NCI-H1092 treated with DMSO at 0.1 percent for 48 hours (cell line): Measurements from ENCODE around the gene EMC9.
"Not testable (repeated sequence)": the region's sequence is repeated elsewhere in the genome, so short reads cannot be mapped to it uniquely, and the experiment has no call there.

ENCODE experiments used
- DNase-seq: peaks from one replicate; lab custom pipeline; 2025; lab: John Stamatoyannopoulos, UW

EMC9 gene

GRCh38 chr14:24108336-24108874, 33.0 kb downstream of the EMC9 start:
- no peak for DNase-seq

GRCh38 chr14:24106672-24107271, 34.6 kb downstream of the EMC9 start:
- DNase-seq = no peak

DNA sequence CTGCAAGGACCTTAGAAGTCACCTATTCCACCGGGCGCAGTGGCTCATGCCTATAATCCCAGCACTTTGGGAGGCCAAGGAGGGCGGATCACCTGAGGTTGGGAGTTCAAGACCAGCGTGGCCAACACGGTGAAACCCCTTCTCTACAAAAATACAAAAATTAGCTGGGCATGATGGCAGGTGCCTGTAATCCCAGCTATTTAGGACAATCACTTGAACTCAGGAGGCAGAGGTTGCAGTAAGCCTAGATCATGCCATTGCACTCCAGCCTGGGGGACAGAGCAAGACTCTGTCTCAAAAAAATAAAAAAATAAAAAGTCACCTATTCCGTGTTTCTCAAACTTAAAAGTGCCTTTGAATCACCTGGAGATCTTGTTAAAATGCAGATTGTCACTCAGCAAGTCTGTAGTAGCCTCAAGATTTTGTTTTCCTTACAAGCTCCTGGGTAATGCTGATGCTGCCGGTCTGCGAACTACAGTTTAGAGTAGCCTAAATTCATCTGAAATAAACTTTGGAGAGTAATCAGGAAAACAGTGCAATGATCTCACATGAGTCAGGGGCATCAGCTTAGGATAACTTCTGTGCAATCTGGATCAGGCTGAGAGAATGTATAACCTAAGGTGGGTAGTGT, 35.7 kb downstream of the EMC9 start:
- not testable (repeated sequence) for DNase-seq

- no peak for DNase-seq
Observed at GRCh38 chr14:24103451-24103850, 37.9 kb downstream of the EMC9 start.

DNA sequence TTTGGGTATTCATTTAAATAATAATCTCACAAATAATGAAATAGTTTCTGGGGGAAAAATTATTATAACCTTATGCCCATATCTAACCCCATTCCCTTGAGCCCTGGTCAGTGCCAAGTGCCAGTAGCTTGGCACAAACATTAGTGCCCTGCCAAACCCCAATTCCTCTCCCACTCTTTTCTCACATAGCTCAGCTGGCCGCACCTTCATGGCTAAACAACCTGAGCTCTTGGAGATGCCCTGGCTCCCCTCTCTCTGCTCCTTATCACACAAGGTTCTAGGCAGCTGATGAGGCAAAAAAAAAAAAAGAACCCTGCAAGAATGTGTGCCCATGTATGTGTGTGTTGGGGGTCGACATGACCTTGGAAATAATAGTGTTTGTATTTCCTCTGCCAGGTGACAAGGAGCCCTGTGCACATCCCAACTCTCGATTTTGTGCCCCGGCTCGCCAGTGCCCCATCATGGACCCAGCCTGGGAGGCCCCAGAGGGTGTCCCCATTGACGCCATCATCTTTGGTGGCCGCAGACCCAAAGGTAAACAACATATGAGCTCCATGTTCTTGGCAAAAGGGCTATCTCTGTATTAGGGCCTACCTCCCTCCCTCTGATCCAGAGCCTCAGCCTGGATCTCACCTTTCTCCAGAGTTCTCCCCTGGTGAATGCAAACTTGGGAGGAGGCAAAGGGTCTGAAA, 38.9 kb downstream of the EMC9 start:
- no peak for DNase-seq

DNA sequence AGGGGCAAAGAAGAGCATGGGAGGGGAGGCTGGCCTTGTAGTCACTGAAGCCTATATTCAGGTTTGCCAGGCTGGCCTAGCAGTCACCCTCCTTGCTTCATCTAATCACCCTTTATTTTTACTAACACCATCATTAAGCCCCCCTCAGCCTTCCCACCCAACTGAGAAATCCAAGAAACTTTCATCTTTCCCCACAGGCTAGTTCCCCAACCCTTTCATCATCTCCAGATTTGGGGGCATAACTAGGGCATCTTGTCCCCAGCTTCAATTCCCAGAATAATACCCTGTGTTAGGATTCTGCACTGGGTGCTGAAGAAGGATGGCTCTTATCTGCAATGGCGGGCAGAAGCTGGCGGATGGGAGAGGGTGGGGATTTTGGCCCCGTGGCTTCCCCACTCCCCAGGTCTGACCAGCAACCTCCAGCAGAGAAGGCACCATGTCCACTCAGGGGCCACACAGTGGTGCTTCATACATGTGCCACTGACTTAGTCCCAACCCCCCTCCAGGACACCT, 40.4 kb downstream of the EMC9 start:
- no peak for DNase-seq

DNA sequence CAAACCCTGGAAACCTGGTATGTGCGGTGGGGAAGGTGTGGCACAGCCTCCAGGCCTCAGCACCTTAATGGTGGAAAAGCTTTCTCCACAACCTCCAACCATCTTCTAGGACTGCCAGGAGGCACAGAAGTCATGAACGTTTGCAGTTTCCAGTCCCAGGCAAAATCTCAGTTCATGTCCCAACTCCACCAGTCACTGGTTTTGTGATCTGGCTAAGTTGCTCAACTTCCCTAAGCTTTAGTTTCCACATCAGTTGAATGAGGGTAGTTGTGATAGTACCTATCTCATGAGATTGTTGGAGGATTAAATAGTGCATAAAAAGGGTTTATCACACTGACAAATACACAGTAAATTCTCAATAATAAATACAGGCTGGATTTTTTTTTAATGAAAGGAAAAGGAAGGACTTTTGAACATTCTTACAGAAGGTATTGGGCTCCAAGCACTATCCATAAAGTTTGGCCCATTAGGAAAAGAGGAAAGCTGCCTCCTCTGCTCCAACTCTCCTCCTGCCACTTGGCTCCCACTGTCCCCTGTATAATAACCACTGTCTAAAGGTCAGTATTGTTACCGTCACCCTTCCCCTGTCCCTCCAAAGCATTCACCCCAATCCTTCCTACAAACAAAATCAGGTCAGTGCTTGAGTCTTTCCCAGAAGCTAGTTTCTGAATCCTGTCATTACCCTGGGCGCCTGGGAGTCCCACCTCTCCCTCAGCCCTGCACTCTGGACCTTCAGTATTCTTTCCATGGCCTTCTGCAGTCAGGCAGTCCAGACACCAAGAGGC, 41.0 kb downstream of the EMC9 start:
- DNase-seq = no peak

- peak; percentile 69 for DNase-seq
Observed at GRCh38 chr14:24098927-24099813, 42.2 kb downstream of the EMC9 start.

DNA sequence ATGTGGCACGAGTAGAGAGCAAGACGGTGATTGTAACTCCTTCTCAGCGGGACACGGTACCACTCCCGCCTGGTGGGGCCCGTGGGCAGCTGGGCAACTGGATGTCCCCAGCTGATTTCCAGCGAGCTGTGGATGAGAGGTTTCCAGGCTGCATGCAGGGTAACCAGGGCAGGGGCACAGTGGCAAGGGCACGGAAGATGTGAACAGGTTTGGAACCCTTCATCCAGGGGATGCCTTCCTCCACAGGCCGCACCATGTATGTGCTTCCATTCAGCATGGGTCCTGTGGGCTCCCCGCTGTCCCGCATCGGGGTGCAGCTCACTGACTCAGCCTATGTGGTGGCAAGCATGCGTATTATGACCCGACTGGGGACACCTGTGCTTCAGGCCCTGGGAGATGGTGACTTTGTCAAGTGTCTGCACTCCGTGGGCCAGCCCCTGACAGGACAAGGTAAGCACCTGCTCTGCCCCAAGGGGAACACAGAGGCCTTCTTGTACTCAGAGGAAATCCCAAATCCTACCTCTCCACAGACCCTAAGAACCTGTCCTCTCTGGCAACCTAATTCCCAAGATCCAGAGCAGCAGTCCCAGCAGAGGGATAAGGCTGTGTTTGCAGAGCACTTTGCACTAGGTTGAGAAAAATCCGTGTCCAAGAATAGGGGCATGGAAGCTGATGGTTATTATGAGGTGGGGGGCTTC, 43.0 kb downstream of the EMC9 start:
- DNase-seq = no peak

DNA sequence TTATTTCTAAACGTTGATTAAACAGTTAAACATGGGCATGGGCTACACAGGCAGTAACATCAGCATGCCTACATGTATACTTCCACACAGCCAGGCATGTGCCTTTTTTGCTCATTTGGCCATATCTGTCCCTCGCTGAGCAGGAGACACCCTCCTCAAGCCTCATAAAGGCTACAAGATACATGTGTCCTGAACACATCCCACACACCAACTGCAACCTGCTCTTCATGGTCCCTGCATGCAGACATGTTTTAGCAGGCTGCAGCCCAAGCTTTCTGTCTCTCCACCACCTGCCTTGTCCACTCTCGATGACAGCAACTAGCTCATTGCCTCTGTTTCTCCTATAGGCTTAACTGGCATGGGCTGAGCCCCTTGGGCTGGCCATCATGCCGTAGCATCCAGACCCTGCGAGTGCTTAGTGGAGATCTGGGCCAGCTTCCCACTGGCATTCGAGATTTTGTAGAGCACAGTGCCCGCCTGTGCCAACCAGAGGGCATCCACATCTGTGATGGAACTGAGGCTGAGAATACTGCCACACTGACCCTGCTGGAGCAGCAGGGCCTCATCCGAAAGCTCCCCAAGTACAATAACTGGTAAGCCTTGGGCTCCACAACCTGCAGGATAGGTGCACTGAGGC, 44.7 kb downstream of the EMC9 start:
- DNase-seq = no peak

GRCh38 chr14:24095271-24096068, 45.9 kb downstream of the EMC9 start:
- no peak for DNase-seq

DNA sequence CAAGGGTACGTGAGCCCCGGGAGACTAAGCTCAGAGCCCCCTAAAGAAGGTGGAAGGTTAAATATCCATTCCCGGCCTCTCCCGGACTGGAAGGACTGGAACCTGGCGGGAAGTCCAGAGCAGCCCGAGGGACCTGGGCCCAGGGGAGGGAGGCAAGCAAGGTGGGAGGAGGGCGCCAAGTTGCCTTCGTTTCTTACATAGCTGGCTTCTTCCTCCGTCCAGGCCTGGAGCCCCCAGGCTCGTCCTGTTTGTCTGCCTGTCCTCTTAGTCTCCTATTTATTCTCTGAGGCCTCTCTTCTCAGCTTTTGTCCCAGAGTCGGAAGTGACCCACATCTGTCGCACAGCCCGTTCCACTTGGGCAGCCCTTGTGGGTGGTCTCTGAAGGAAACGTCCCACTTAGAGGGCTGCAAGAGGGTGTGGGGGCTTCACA, 46.5 kb downstream of the EMC9 start:
- DNase-seq = peak; percentile 48

- DNase-seq = peak; percentile 82
Observed at GRCh38 chr14:24093901-24094840, 47.2 kb downstream of the EMC9 start, which contains the start of gene PCK2. TSS of gene PCK2 (plus strand) at chr14:24094311. CDS start at chr14:24094406, 95 bp downstream.

DNA sequence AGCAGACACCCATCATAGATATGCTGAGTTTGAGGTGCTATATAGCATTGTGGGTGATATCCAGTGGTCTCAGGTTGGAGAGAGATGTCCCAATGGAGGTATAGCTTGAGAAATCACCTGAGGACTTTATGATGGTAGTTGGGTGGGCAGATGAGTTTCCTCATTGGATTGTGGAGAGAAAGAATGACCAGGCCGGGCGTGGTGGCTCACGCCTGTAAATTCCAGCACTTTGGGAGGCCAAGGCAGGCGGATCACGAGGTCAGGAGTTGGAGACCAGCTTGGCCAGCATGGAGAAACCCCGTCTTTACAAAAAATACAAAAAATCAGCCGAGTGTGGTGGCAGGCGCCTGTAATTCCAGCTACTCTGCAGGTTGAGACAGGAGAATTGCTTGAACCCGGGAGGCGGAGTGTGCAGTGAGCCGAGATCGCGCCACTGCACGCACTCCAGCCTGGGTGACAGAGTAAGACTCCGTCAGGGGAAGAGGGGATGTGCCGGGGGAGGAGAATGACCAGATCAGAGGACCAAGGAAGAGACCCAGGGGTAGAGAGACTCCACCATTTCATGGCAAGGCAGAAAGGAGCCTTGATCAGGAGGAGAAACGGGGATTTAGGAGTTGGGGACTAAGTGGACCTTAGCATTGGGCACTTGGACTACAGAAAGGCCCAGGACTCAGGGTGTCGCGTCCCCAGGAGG, 48.0 kb downstream of the EMC9 start:
- no peak for DNase-seq

- no peak for DNase-seq
Observed at GRCh38 chr14:24092505-24093206, 48.7 kb downstream of the EMC9 start.

DNA sequence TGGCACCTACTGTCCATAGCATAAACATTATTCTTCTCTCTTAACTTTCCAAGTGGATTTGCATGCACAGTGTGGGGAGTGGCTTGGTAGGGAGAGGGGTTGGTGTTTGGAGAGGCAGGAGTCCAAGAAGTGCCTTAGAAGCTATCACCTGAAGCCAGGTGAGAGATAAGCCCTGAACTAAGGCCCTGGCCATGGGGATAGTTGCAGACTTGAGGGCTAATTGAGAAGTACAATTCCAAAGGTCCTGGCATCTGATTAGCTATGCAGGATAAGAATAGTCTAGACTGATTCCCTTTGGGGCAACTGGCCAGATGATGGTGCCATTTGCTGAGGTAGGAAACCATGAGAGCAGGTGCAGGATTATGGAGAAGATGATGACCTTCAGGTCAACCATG, 49.3 kb downstream of the EMC9 start:
- no peak for DNase-seq

GRCh38 chr14:24089890-24090289, 51.5 kb downstream of the EMC9 start:
- no peak for DNase-seq
